MCF 10A (cell line): ENCODE data around the gene GIT2. TPM values are rescaled to one million over a fixed set of nuclear protein-coding genes. Genes with fewer than 3 reads are reported as not detected.

Experiments
- BruUV-seq: library from RNA; stranded (reverse); fragments of 400-500 nt; replicated peaks from 2 replicates; lab custom pipeline; 2021; lab: Mats Ljungman, UMichigan
- CTCF ChIA-PET: fragments of 300-600 bp; sonication (Branson Sonifier 250); formaldehyde crosslinking; extraction: SDS; loops from one replicate; lab custom pipeline; 2021; ENCODE audit warnings: antibody characterized with exemption, inconsistent platforms; lab: Yijun Ruan, JAX
- POLR2A ChIA-PET: fragments of 300-600, 350-650 bp; sonication (Branson Sonifier 250); formaldehyde crosslinking; extraction: SDS; loops from one replicate; lab custom pipeline; 2020; ENCODE audit warnings: antibody characterized with exemption, inconsistent platforms; lab: Yijun Ruan, JAX
- DNase-seq: peaks from one replicate; pipeline ENCODE4 v3.0.0-alpha.2; 2018; ENCODE audit not compliant: unreplicated experiment
- H3K27ac Mint-ChIP-seq: one replicate; pipeline ENCODE4 v1.8.0; 2022; ENCODE audit warnings: mild to moderate bottlenecking, low read depth, mixed read lengths; ENCODE audit not compliant: unreplicated experiment
- H3K27me3 Mint-ChIP-seq: one replicate; pipeline ENCODE4 v1.8.0; 2022; ENCODE audit warnings: mixed read lengths; ENCODE audit not compliant: insufficient read depth, unreplicated experiment
- H3K36me3 Mint-ChIP-seq: one replicate; pipeline ENCODE4 v1.8.0; 2022; ENCODE audit warnings: mild to moderate bottlenecking, moderate library complexity, mixed read lengths; ENCODE audit not compliant: insufficient read depth, unreplicated experiment
- H3K4me1 Mint-ChIP-seq: one replicate; pipeline ENCODE4 v1.8.0; 2022; ENCODE audit warnings: mixed read lengths; ENCODE audit not compliant: insufficient read depth, unreplicated experiment
- H3K4me3 Mint-ChIP-seq: one replicate; pipeline ENCODE4 v1.8.0; 2022; ENCODE audit warnings: mild to moderate bottlenecking, moderate library complexity, mixed read lengths; ENCODE audit not compliant: unreplicated experiment
- H3K9me3 Mint-ChIP-seq: one replicate; pipeline ENCODE4 v1.8.0; 2022; ENCODE audit warnings: mixed read lengths; ENCODE audit not compliant: unreplicated experiment
- intact Hi-C: fragments of 100-400 bp; cut with micrococcal nuclease; formaldehyde crosslinking; loops from 2 replicates; pipeline ENCODE4 v1.14.1; 2022
- total RNA-seq: library from RNA; stranded (reverse); gene quantifications from 2 replicates; pipeline ENCODE4 v1.2.3, GENCODE V29; 2022
- TF ChIP-seq, protein P1 (sequence below): fragments of 200-600 bp; IDR thresholded peaks from one replicate; pipeline ENCODE4 v1.8.0; 2022; ENCODE audit warnings: antibody characterized with exemption, mild to moderate bottlenecking; ENCODE audit not compliant: unreplicated experiment

The GIT2 gene
- total RNA-seq, 1 experiment from 2014 or later: 30.0 TPM

DNA sequence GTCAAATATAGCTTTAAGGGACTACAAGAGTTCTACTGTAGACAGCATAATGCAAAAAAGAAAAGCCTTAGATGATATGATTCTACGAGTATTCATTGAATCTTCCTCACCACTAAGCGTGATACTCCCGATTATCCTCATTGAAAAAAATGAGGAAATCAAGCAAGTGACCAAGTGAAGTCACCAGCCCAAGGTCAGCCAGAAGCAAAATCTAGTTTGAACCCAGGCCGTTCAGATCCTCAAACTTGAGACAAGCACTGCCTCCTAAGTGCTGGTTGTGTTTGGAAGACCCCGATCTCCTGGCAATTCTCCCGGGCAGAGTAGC, 845 bp downstream of the GIT2 start:
- Mint-ChIP-seq H3K4me3 (peak overlapping the region; percentile 87), H3K36me3 (no peaks in the 10 kb centered on the region), H3K4me1 (peaks cover 11% of the 10 kb centered on the region), H3K27ac (peak overlapping the region; percentile 82), H3K27me3 (no peaks in the 10 kb centered on the region), H3K9me3 (no peaks in the 10 kb centered on the region)
- TF ChIP-seq, protein P1, sequence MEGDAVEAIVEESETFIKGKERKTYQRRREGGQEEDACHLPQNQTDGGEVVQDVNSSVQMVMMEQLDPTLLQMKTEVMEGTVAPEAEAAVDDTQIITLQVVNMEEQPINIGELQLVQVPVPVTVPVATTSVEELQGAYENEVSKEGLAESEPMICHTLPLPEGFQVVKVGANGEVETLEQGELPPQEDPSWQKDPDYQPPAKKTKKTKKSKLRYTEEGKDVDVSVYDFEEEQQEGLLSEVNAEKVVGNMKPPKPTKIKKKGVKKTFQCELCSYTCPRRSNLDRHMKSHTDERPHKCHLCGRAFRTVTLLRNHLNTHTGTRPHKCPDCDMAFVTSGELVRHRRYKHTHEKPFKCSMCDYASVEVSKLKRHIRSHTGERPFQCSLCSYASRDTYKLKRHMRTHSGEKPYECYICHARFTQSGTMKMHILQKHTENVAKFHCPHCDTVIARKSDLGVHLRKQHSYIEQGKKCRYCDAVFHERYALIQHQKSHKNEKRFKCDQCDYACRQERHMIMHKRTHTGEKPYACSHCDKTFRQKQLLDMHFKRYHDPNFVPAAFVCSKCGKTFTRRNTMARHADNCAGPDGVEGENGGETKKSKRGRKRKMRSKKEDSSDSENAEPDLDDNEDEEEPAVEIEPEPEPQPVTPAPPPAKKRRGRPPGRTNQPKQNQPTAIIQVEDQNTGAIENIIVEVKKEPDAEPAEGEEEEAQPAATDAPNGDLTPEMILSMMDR: no peak
- no peak for DNase-seq
- no TSS peak for BruUV-seq
- intact Hi-C loops: no loop called here
- ChIA-PET POLR2A (interaction anchor here (0.6 to 1.6 kb wide), 9 partner anchors 9 to 747 kb away, joined by 3 to 6 read pairs (median 4); partner anchors contain the start of genes FAM216A, GPN3, IFT81 and PPP1CC), CTCF (interaction anchor here (1.2 kb wide), 1 partner anchor 104 kb away, joined by 3 read pairs; no protein-coding TSS in a partner anchor)

DNA sequence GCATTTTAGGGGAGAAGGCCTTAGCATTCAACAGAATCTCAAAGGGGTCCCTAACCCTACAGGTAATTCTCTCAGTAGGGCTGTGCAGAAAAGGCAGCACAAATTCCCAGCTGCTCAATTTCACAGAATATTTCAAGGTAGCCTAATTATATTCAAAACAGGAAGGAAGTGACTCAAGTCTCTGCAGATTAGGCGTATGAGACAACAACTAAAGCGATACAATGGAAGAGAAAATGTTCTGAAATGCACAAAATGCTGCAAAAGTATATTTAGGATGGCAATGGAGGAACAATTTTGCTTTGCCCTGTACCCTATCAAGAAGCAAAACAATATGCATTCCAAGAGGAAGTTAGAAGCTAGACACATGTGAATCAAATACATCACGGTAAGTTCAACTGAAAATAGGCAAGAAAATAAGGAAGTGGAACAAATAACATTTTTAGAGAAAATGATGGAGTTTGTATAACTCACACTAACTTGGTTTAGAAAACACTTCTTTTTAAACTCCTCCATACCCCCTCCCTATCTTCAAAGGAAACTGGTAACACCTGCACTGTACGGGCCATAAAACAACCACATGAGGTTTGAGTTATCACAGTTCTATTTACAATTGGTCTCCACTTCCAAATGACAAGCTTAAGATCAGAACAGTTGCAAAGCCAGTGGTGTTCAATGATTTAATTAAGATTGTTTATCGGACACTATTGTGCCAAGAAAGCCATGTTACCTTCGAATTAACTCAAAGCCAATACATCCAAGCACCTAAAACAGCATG, 1.6 kb downstream of the GIT2 start:
- BruUV-seq: no TSS peak
- peak overlapping the region; percentile 82 for H3K27ac Mint-ChIP-seq

DNA sequence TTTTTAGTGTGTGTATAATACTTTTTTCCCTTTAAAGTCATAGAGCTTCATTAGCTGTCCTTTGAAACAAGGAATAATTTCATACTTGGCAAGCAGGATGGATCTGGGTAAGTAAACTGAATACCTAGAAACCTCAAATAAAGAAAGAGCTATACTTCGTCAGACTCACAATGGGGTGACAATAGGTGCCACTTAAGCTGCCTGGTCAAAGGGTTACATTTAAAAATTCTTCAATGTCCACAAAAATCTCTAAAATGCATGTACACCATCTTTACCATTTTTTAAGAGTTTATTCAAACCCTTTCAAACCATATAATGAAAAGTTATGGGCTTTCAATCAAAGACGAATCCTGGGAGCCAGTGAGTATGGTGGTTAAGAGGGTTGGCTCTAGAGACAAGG, 3.1 kb downstream of the GIT2 start:
- CTCF ChIA-PET: interaction anchor here (0.6 to 1.1 kb wide), 2 partner anchors 66 to 187 kb away, joined by 3 to 5 read pairs; no protein-coding TSS in a partner anchor
- Mint-ChIP-seq H3K36me3 (peaks cover 15% of the 10 kb centered on the region), H3K4me3 (no peak overlapping the region), H3K9me3 (no peaks in the 10 kb centered on the region), H3K27me3 (no peaks in the 10 kb centered on the region), H3K4me1 (peaks cover 11% of the 10 kb centered on the region), H3K27ac (no peak overlapping the region)
- intact Hi-C loops: no loop called here
- POLR2A ChIA-PET: interaction anchor here (0.8 kb wide), 1 partner anchor 54 kb away, joined by 6 read pairs; no protein-coding TSS in a partner anchor
- BruUV-seq: no TSS peak
- TF ChIP-seq, protein P1: no peak
- no peak for DNase-seq

More for the DNA sequence above, 1.6 kb downstream of the GIT2 start:
- Mint-ChIP-seq H3K36me3 (peaks cover 2% of the 10 kb centered on the region), H3K4me1 (peaks cover 11% of the 10 kb centered on the region), H3K27me3 (no peaks in the 10 kb centered on the region), H3K4me3 (peak overlapping the region; percentile 87), H3K9me3 (no peaks in the 10 kb centered on the region)
- DNase-seq: no peak
- intact Hi-C loops: no loop called here
- TF ChIP-seq, protein P1: no peak
- ChIA-PET CTCF (interaction anchor here (0.6 to 1.2 kb wide), 2 partner anchors 94 to 105 kb away, joined by 3 to 5 read pairs; no protein-coding TSS in a partner anchor), POLR2A (interaction anchor here (0.6 to 1.6 kb wide), 10 partner anchors 10 to 748 kb away, joined by 3 to 6 read pairs (median 4); partner anchors contain the start of gene PPP1CC)

DNA sequence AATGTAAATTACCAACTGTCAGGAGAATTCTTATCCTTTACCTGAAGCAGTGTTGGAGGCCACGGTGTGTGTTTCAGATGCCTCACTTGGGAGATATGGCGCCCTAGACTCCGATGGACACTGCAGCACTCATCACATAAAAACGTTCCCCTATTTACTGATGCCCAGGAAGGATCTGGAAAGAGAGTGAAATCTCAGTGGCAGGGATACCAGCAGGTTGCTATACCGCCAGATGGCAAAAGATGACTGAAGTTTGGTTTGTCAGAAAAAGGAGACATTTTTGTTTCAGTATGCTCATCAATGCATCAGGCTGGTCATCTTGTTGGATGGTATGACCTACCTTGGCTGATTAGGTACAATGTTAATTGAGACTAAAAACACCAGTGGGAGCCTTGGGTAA, 4.6 kb downstream of the GIT2 start:
- H3K9me3 Mint-ChIP-seq: no peaks in the 10 kb centered on the region
- POLR2A ChIA-PET: no interaction called here

More for the DNA sequence above, 4.6 kb downstream of the GIT2 start:
- Mint-ChIP-seq H3K27me3 (no peaks in the 10 kb centered on the region), H3K27ac (no peak overlapping the region), H3K36me3 (peaks cover 30% of the 10 kb centered on the region), H3K4me3 (no peak overlapping the region), H3K4me1 (peaks cover 11% of the 10 kb centered on the region)
- intact Hi-C loops: no loop called here
- DNase-seq: no peak
- CTCF ChIA-PET: interaction anchor here (0.6 kb wide), 1 partner anchor 747 kb away, joined by 3 read pairs; no protein-coding TSS in a partner anchor
- no TSS peak for BruUV-seq
- TF ChIP-seq, protein P1: no peak
